Erythroblast (primary cell): ENCODE data around the gene TULP4.
"Not testable (repeated sequence)": the region's sequence is repeated elsewhere in the genome, so short reads cannot be mapped to it uniquely, and the experiment has no call there.

Source experiments
- GATA1 ChIP-seq: IDR thresholded peaks from 2 replicates; pipeline ENCODE4 v1.6.1; 2011; ENCODE audit warnings: low read depth, mild to moderate bottlenecking, control low read depth, low read length, moderate library complexity
- POLR2A ChIP-seq: IDR thresholded peaks from 2 replicates; pipeline ENCODE4 v1.6.1; 2011; ENCODE audit warnings: mild to moderate bottlenecking, low read length

DNA sequence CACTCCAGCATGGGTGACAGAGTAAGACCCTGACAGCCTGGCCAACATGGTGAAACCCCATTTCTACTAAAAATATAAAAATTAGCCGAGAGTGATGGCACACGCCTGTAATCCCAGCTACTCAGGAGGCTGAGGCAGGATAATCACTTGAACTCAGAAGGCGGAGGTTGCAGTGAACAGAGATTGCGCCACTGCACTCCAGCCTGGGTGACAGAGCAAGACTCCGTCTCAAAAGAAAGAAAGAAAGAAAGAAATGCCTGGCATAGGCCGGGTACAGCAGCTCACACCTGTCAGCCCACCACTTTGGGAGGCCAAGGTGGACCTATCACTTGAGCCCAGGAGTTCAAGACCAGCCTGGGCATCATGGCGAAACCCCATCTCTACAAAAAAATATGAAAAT lies 208.7 kb downstream of the TULP4 start:
- not testable (repeated sequence) for TF ChIP-seq POLR2A, GATA1
